IMR-90 (cell line): Measurements from ENCODE around the gene MUC6. TPM values are rescaled to one million over a fixed set of nuclear protein-coding genes. Genes with fewer than 3 reads are reported as not detected.

ENCODE experiments used
- ATAC-seq: fragments of 200-7000 bp; cut with Tn5 transposase; 2 replicates; pipeline ENCODE4 v1.9.1; 2020; ENCODE audit warnings: low read depth, mild to moderate bottlenecking, moderate library complexity
- BruUV-seq: library from RNA; stranded (reverse); fragments of 400-500 nt; replicated peaks from 2 replicates; lab custom pipeline; 2021; lab: Mats Ljungman, UMichigan
- CTCF ChIA-PET: fragments of 300-600 bp; formaldehyde crosslinking; extraction: SDS; loops from one replicate; lab custom pipeline; 2021; ENCODE audit warnings: antibody characterized with exemption; lab: Yijun Ruan, JAX
- POLR2A ChIA-PET: fragments of 300-600 bp; sonication (Branson Sonifier 250); formaldehyde crosslinking; loops from one replicate; lab custom pipeline; 2022; ENCODE audit warnings: antibody characterized with exemption; ENCODE audit not compliant: unreplicated experiment; lab: Charles Lee
- DNase-seq: peaks from one replicate; pipeline ENCODE4 v3.0.0; 2013
- H2AFZ ChIP-seq: replicated peaks from 2 replicates; pipeline ENCODE3; 2013; ENCODE audit warnings: low read length, mild to moderate bottlenecking; ENCODE audit not compliant: poor library complexity
- H2AK5ac ChIP-seq: 2 replicates; pipeline ENCODE4 v1.6.1; 2013; ENCODE audit warnings: low read depth, low read length, inconsistent platforms
- H2AK9ac ChIP-seq: replicated peaks from 2 replicates; pipeline ENCODE3; 2013; ENCODE audit warnings: mild to moderate bottlenecking, low read depth, low read length, moderate library complexity; ENCODE audit not compliant: poor library complexity
- H2BK120ac ChIP-seq: 2 replicates; pipeline ENCODE4 v1.6.1; 2013; ENCODE audit warnings: low read depth, low read length, inconsistent platforms
- H2BK15ac ChIP-seq: 3 replicates; pipeline ENCODE4 v1.6.1; 2013; ENCODE audit warnings: low read depth, low read length, inconsistent platforms
- H2BK20ac ChIP-seq: 2 replicates; pipeline ENCODE4 v1.6.1; 2013; ENCODE audit warnings: low read depth, mild to moderate bottlenecking, inconsistent platforms, low read length, moderate library complexity
- H2BK5ac ChIP-seq: 2 replicates; pipeline ENCODE4 v1.6.1; 2013; ENCODE audit warnings: mild to moderate bottlenecking, low read depth, low read length, inconsistent platforms; ENCODE audit not compliant: poor library complexity, severe bottlenecking
- H3K14ac ChIP-seq: replicated peaks from 2 replicates; pipeline ENCODE4 v1.6.1; 2013; ENCODE audit warnings: low read depth, low read length, inconsistent platforms
- H3K18ac ChIP-seq: 2 replicates; pipeline ENCODE4 v1.6.1; 2013; ENCODE audit warnings: low read depth, low read length, control low read depth
- H3K23ac ChIP-seq: 2 replicates; pipeline ENCODE4 v1.6.1; 2013; ENCODE audit warnings: low read depth, low read length, inconsistent platforms
- H3K27ac ChIP-seq: 2 replicates; pipeline ENCODE4 v1.5.1; 2013; ENCODE audit warnings: mild to moderate bottlenecking, control low read depth, low read length; ENCODE audit not compliant: insufficient read depth
- H3K27me3 ChIP-seq: 2 replicates; pipeline ENCODE4 v1.6.1; 2013; ENCODE audit warnings: low read length; ENCODE audit not compliant: control insufficient read depth, insufficient read depth
- H3K36me3 ChIP-seq: 2 replicates; pipeline ENCODE4 v1.6.1; 2013; ENCODE audit warnings: low read length, mixed read lengths; ENCODE audit not compliant: control insufficient read depth, insufficient read depth
- H3K4ac ChIP-seq: 2 replicates; pipeline ENCODE4 v1.6.1; 2013; ENCODE audit warnings: low read depth, low read length, inconsistent platforms
- H3K4me1 ChIP-seq: 2 replicates; pipeline ENCODE4 v1.6.1; 2013; ENCODE audit warnings: low read length, mixed read lengths; ENCODE audit not compliant: control insufficient read depth, insufficient read depth
- H3K4me2 ChIP-seq: 2 replicates; pipeline ENCODE4 v1.6.1; 2013; ENCODE audit warnings: low read depth, mild to moderate bottlenecking, control low read depth, low read length, moderate library complexity
- H3K4me3 ChIP-seq: 2 replicates; pipeline ENCODE4 v1.5.1; 2013; ENCODE audit warnings: low read depth, mild to moderate bottlenecking, control low read depth, low read length, moderate library complexity; ENCODE audit not compliant: insufficient read depth
- H3K56ac ChIP-seq: 2 replicates; pipeline ENCODE4 v1.6.1; 2013; ENCODE audit warnings: low read length, inconsistent platforms; ENCODE audit not compliant: insufficient read depth; ENCODE audit errors: extremely low read depth
- H3K79me1 ChIP-seq, 2 experiments: 2 replicates each; pipeline ENCODE4 v1.6.1; 2013; ENCODE audit warnings: low read length in 2 of 2, inconsistent platforms in 1 of 2, low read depth in 1 of 2
- H3K9ac ChIP-seq: 2 replicates; pipeline ENCODE4 v1.6.1; 2013; ENCODE audit warnings: low read depth, low read length, control low read depth
- H3K9me1 ChIP-seq: 2 replicates; pipeline ENCODE4 v1.6.1; 2013; ENCODE audit warnings: low read length, inconsistent platforms; ENCODE audit not compliant: insufficient read depth
- H3K9me3 ChIP-seq: 2 replicates; pipeline ENCODE4 v1.6.1; 2013; ENCODE audit warnings: low read length; ENCODE audit not compliant: control insufficient read depth, insufficient read depth
- H4K20me1 ChIP-seq: 2 replicates; pipeline ENCODE4 v1.6.1; 2013; ENCODE audit warnings: low read length, inconsistent platforms; ENCODE audit not compliant: insufficient read depth
- H4K5ac ChIP-seq: 2 replicates; pipeline ENCODE4 v1.6.1; 2013; ENCODE audit warnings: mild to moderate bottlenecking, low read depth, low read length, control low read depth
- H4K8ac ChIP-seq, 2 experiments: 2 replicates each; pipeline ENCODE4 v1.6.1; 2013; ENCODE audit warnings: low read depth in 2 of 2, low read length in 2 of 2, control low read depth in 1 of 2, inconsistent platforms in 1 of 2
- H4K91ac ChIP-seq: 2 replicates; pipeline ENCODE4 v1.6.1; 2013; ENCODE audit warnings: low read depth, low read length, inconsistent platforms; ENCODE audit not compliant: insufficient read depth
- BHLHE40 ChIP-seq: fragments of 150-350 bp; IDR thresholded peaks from 2 replicates; pipeline ENCODE4 v1.6.1; 2016; ENCODE audit warnings: mild to moderate bottlenecking, low read depth, low read length
- CEBPB ChIP-seq: IDR thresholded peaks from 2 replicates; pipeline ENCODE4 v1.6.1; 2012; ENCODE audit warnings: low read depth, low read length, improper control_type of control experiment
- CHD1 ChIP-seq: IDR thresholded peaks from 2 replicates; pipeline ENCODE4 v1.6.1; 2012; ENCODE audit warnings: low read depth, low read length, improper control_type of control experiment
- CTCF ChIP-seq: conservative IDR thresholded peaks from 2 replicates; pipeline ENCODE4 v1.5.1; 2012; ENCODE audit warnings: mild to moderate bottlenecking, low read depth, low read length, improper control_type of control experiment
- ELK1 ChIP-seq: fragments of 150-350 bp; IDR thresholded peaks from 2 replicates; pipeline ENCODE4 v1.6.1; 2016; ENCODE audit warnings: low read depth, mild to moderate bottlenecking, low read length, moderate library complexity, borderline replicate concordance
- FOS ChIP-seq: fragments of 150-350 bp; IDR thresholded peaks from 2 replicates; pipeline ENCODE4 v1.6.1; 2016; ENCODE audit warnings: low read depth, low read length
- MAZ ChIP-seq: IDR thresholded peaks from 2 replicates; pipeline ENCODE4 v1.6.1; 2012; ENCODE audit warnings: low read depth, mild to moderate bottlenecking, low read length, improper control_type of control experiment, moderate library complexity, borderline replicate concordance
- POLR2A ChIP-seq: IDR thresholded peaks from 2 replicates; pipeline ENCODE4 v1.6.1; 2012; ENCODE audit warnings: mild to moderate bottlenecking, low read depth, low read length
- RAD21 ChIP-seq: IDR thresholded peaks from 2 replicates; pipeline ENCODE4 v1.6.1; 2012; ENCODE audit warnings: low read length, improper control_type of control experiment
- RFX5 ChIP-seq: IDR thresholded peaks from 2 replicates; pipeline ENCODE4 v1.8.0; 2012; ENCODE audit warnings: low read depth, mild to moderate bottlenecking, low read length, moderate library complexity
- SMC3 ChIP-seq: fragments of 150-350 bp; IDR thresholded peaks from 2 replicates; pipeline ENCODE4 v1.6.1; 2016; ENCODE audit warnings: low read depth, mild to moderate bottlenecking, antibody characterized with exemption, low read length, moderate library complexity
- WGBS, 2 experiments: methylation state at CpG; one replicate each; pipeline versions ENCODE4 v1.1.5 to v1.1.7; 2013; ENCODE audit warnings: missing lambda C conversion rate in 2 of 2; ENCODE audit not compliant: insufficient read length in 1 of 2; ENCODE audit errors: extremely low coverage in 2 of 2; 5-methylcytosine and 5-hydroxymethylcytosine counted together
- dilution Hi-C: fragments of 300-500 bp; cut with HindIII; formaldehyde crosslinking; loops from one replicate; pipeline ENCODE4 v1.14.3; 2018; ENCODE audit warnings: low sequenced_read_pairs; ENCODE audit not compliant: unreplicated experiment
- in situ Hi-C: fragments of 300-500 bp; cut with MboI; formaldehyde crosslinking; loops from 3 replicates; pipeline ENCODE4 v1.14.3; 2019; ENCODE audit warnings: low sequenced_read_pairs, inconsistent platforms, mixed read lengths
- intact Hi-C: fragments of 100-400 bp; cut with micrococcal nuclease; formaldehyde crosslinking; loops from 2 replicates; pipeline ENCODE4 v1.10.0; 2022
- polyA plus RNA-seq, 3 experiments: library from polyadenylated mRNA; depleted of rRNA; stranded (reverse); fragments of >200 nt; gene quantifications; 2 replicates each; pipeline ENCODE4 v1.2.3, GENCODE V29; 2012; ENCODE audit warnings: low replicate concordance in 1 of 3
- total RNA-seq: library from RNA; depleted of rRNA; stranded (reverse); fragments of >200 nt; gene quantifications from 2 replicates; pipeline ENCODE4 v1.2.3, GENCODE V29; 2012

The MUC6 gene
- total and polyA plus RNA-seq, 2 of the 4 experiments (the other 2 are of a cell fraction), result not detected

GRCh38 chr11:1041936-1042608 lies 5.6 kb upstream of the MUC6 start (continued):
- no peak for TF ChIP-seq CHD1

- Histone ChIP-seq H2AK9ac (no peak overlapping the region), H3K14ac (no peak overlapping the region), H2AK5ac (no peak overlapping the region), H3K56ac (no peak overlapping the region), H2BK15ac (no peak overlapping the region), H4K91ac (no peak overlapping the region), H4K5ac (no peak overlapping the region), H3K9ac (no peak overlapping the region), H3K9me3 (no peaks in the 10 kb centered on the region), H3K9me1 (no peaks in the 10 kb centered on the region), H3K18ac (no peak overlapping the region), H3K79me1 (no peaks in the 10 kb centered on the region), H2BK5ac (no peak overlapping the region), H3K23ac (no peak overlapping the region), H2AFZ (no peak overlapping the region), H2BK20ac (no peak overlapping the region), H2BK120ac (no peak overlapping the region), H3K27ac (no peak overlapping the region), H3K36me3 (no peaks in the 10 kb centered on the region), H3K4me3 (no peak overlapping the region), H4K8ac (no peak overlapping the region), H3K27me3 (peaks cover 16% of the 10 kb centered on the region), H3K4me1 (no peaks in the 10 kb centered on the region), H3K4ac (no peak overlapping the region), H3K4me2 (no peak overlapping the region), H4K20me1 (no peaks in the 10 kb centered on the region)
- BruUV-seq, result no TSS peak
- ChIA-PET POLR2A (no interaction called here), CTCF (no interaction called here)
- in situ Hi-C loops, result no loop called here
- intact Hi-C loops, result no loop called here
- ATAC-seq (no peak), DNase-seq (no peak)
- dilution Hi-C loops, result no loop called here
- no peak for TF ChIP-seq ELK1
- TF ChIP-seq CTCF, result no peak
- TF ChIP-seq CHD1, result no peak
- TF ChIP-seq SMC3, result no peak
- TF ChIP-seq FOS, result no peak
- TF ChIP-seq BHLHE40, result no peak
- no peak for TF ChIP-seq POLR2A
- TF ChIP-seq CEBPB, result no peak
- no peak for TF ChIP-seq RFX5
- TF ChIP-seq RAD21, result no peak
- TF ChIP-seq MAZ, result no peak
- no CpG with 5 or more reads among the region's 9 CpGs for WGBS, 2 experiments
Observed at GRCh38 chr11:1041471-1041870, 5.0 kb upstream of the MUC6 start.
